HG02943 (cell line): Measurements from ENCODE around the gene ARF4.
A peak's percentile ranks its signal among the peaks of the same experiment; 100 is the strongest.
"Not testable (repeated sequence)": the region's sequence is repeated elsewhere in the genome, so short reads cannot be mapped to it uniquely, and the experiment has no call there.

Experiments
- ATAC-seq: cut with Tn5 transposase; IDR thresholded peaks from one replicate; pipeline ENCODE4 v1.9.1; 2021; ENCODE audit warnings: mild to moderate bottlenecking, low read depth, moderate library complexity; ENCODE audit not compliant: unreplicated experiment

The ARF4 gene

DNA sequence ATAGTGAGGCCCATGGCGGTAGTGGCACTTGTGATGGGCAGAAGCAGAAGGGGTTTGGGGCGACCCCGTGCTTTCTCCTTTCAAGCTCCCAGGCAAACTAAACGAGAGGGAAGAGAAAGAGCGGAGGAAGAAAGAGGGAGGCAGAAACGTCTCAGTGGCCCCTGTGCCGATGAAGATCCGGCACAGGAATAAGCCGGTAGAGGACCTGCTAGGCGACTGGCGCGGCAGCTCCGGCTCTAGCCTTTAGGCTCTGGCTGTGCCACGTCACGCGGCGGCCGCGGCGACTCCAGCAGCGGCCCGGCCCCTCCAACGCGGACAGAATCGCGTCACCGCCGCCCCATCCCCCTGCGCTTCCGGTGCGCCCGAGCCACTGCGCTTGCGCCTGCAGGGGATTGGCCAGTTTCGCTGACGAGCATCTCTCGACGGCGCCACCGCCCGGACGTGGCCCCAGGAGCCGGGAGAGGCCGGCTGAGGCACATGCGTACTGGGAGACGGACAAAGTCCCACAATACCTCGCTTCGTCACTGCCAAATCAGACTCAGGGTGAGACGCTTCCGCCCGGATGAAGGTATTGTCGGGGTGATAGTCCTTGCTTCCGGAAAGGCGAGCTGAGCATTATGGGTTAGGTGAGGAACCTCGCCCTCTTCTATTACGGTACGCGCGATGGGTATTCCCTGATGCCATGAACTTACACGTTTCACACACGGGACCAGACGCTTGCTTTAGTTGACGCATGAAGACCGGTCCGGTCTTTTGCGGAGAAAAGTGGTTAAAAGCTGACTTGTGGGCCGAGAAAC is at the start of gene ARF4:
Gene ARF4 (minus strand): TSS at position 218 of the 797 bp plus-strand sequence. CDS start 204 bp downstream, at position 14.
- ATAC-seq: peak; percentile 88

DNA sequence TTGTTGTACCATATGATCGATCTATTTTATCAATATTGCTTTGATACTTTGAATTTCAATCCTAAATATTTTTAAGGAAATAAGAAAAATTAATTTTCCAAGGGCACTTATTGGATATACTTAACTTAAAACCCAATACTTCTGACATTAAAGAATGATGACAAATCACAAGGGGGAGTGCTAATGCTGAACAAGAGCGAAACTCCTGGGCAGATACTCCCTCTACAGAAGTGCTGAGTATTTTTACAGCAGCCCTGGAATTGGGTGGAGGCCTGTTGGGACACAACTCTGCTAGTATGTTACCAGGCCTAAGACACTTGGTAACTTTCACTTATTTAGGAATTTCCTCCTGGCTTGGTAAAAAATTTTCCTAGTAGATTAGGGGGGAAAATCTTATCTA is 49.6 kb upstream of the ARF4 start:
- ATAC-seq: no peak

DNA sequence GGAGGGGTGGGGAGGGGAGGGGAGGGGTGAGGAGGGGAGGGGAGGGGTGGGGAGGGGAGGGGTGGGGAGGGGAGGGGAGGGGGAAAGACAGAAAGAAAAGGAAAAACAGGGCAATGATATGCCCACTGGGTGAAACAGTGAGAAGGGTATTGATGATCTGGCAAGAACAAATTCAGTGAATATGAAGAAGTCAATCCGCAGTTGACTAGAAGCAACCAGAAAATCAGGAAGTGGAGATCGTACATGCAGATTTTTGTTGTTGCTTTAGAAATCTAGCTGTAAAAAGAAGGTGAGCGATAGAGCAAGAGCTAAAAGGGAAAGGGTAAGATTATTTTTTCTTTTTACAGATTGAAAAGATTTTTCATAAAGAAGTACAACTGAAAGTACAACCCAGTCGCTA is 47.6 kb upstream of the ARF4 start:
- ATAC-seq: no peak

DNA sequence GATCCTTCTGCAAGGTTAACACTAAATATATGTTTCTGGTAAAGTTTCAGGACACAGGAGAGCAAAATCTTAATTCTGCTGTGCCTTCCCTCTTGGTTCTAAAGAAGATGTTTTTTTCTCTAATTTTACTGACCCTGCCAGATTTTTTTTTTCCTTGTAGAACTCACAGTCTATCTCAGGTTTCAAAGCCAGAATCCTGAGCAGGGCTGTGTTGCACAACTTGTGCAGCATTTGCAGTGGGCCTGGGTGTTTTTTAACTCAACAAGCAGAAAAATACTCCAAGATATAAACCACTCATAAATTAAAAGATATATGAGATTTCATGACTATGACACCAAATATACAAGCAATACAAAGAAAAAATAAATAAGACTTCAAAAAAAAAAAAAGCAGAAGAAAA is 40.2 kb upstream of the ARF4 start:
- no peak for ATAC-seq

DNA sequence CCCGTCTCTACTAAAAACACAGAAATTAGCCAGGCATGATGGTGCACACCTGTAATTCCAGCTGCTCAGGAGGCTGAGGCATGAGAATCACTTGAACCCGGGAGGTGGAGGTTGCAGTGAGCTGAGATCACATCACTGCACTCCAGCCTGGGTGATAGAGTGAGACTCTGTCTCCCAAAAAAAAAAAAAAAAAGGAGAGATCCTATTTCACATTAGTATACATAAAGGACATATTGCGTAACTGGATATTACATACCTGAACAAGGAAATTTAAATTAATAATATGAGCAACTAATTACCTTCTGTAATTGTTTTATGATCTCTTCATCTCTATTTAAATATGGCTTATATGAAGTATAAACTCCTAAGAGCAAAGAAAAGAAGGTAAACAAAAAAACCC is 37.1 kb upstream of the ARF4 start:
- not testable (repeated sequence) for ATAC-seq

DNA sequence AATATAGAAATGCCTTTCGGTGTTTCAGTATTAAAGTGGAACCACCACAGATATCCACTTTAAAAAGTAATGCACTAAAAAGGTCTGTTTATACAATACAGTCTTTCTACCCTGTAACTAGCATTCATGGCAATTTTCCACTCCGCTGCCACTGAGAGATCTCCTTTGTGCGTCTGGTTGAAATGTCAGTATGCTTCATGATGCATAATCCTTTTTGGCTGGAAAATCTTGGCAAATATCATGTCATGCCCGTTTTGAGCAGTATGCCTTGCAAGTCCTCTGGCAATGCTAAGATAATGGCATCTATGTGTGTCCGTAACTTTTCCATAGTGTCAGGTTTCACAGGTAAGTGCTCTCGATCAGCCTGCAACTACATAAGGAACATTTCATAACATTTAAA is 30.8 kb upstream of the ARF4 start:
- no peak for ATAC-seq

DNA sequence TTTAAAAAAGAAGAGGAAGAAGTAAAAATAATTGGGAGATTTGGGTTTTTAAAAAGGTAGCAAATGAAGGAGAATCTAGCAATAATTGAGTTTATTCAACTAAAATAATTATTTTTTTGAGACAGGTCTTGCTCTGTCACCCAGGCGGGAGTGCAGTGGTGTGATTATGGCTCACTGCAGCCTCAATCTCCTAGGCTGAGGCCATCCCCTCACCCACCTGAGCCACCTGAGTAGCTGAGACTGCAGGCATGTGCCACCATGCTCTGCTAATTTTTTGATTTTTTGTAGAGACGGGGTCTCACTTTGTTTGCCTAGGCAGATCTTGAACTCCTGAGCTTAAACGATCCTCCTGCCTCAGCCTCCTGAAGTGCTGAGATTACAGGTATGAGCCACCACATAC is 27.7 kb upstream of the ARF4 start:
- ATAC-seq: no peak

DNA sequence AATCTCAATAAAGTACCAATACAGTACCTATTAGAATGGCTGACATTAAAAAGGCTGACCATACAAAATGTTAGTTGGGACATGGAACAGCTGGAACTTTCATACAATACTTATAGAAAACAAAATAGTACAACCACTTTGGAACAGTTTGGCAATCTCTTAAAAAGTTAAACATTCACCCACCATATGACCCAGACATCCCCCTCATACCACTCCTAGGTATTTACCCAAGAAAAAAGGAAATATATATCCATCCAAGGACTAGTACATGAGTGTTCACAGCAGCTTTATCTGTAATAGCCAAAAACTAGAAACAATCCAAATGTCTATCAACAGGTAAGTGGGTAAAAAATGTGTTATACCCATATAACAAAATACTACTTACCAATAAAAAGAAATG is 25.2 kb upstream of the ARF4 start:
- ATAC-seq: no peak

DNA sequence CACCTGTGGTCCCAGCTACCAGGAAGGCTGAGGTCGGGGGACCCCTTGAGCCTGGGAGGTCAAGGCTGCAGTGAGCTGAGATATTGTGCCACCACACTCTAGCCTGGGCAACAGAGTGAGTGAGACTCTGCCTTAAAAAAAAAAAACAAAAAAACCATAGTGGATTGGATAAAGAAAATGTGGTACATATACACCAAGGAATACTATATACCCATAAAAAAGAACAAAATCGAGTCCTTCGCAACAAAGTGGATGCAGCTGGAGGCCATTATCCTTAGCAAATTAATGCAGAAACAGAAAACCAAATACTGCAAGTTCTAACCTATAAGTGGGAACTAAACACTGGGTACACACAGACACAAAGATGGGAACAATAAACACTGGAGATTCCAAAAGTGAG is 20.6 kb upstream of the ARF4 start:
- ATAC-seq: no peak

DNA sequence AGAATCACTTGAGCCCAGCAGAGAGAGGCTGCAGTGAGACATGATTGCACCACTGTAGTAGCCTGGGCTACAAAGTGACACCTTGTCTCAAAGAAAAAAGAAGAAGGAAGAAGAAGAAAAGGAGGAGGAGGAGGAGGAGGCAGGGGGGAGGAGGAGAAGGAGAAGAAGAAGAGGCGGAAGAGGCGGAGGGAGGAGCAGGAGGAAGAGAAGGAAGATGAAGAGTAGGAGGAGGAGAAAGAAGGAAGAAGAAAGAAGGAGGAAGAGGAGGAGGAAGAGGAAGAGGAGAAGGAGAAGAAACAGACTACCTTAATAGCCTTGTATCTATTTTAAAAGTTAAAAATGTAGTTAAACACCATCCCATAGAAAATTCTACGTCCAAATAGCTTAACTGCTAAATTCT is 19.1 kb upstream of the ARF4 start:
- ATAC-seq: no peak

DNA sequence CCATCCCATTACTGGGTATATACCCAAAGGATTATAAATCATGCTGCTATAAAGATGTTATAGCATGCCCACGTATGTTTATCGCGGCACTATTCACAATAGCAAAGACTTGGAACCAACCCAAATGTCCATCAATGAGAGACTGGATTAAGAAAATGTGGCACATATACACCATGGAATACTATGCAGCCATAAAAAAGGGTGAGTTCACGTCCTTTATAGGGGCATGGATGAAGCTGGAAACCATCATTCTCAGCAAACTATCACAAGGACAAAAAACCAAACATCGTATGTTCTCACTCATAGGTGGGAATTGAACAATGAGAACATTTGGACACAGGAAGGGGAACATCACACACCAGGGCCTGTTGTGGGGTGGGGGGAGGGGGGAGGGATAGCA is 14.7 kb upstream of the ARF4 start:
- ATAC-seq: not testable (repeated sequence)

DNA sequence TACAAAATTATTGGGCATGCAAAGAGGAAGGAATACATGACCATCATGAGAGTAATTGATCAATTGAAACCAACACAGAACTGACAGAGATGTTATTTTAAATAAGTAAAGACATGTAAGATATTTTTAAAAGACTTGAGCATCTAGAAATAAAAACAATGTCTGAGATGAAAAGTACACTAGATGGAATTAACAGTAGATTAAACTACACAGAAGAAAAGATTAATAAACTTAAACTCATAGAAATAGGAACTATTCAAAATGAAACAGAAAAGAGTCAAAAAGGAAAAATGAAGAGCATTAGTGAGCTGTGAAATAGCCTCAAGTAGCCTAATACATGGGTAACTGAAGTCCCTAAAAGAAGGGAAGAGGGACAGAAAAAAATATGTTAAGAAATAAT is 8.5 kb upstream of the ARF4 start:
- no peak for ATAC-seq

DNA sequence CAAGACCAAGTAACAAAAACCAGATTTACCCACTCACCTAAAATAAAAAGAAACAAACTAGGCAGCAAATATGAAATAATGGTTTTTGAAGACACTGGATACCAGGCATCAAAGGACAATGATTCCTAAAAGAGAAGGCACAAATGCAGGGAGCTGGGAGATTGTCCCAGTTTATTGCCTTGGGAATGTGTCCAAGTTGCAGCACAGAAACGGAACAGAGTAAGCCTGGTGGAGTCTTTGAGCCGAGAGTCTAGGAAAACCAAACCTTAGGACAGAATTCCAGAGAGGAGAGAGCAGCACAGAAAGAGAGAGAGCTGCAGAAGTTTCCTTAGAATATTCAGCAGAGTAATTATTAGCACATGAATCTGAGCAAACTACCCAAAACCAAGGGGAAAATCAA is 7.8 kb upstream of the ARF4 start:
- no peak for ATAC-seq

DNA sequence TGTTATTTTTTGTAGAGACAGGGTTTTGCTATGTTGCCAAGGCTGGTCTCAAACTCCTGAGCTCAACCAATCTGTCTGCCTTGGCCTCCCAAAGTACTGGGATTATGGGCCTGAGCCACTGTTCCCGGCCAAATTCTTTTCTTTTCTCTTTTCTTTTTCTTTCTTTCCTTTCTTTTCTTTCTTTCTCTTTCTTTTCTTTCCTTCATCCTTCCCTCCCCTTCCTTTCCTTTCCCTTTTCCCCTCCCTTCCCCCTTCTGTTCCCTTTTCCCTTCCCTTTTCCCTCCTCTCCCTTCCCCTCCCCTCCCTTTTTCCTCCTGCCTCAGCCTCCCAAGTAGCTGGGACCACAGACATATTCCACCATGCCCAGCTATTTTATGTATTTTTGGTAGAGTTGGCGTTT is 3.1 kb upstream of the ARF4 start:
- ATAC-seq: no peak

DNA sequence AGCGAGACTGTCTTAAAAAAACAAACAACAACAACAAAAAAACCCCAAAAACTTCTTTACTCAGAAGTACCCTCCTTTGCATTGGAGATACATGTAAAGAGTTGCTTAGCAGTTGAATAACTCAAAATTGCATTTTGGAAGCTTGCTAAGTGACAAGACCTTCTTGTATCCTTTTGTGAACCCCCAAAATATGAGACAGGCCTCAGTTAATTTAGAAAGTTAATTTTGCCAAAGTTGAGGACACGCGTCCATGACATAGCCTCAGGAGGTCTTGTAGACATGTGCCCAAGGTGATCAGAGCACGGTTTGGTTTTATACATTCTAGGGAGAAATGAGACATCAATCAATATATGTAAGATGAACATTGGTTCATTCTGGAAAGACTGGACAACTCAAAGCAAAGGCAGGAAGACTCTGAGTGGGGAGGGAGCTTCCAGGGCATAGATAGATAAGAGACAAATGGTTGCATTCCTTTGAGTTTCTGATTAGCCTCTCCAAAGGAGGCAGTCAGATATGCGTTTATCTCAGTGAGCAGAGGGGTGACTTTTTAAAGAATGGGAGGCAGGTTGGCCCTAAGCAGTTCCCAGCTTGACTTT is 1.7 kb upstream of the ARF4 start:
- no peak for ATAC-seq

DNA sequence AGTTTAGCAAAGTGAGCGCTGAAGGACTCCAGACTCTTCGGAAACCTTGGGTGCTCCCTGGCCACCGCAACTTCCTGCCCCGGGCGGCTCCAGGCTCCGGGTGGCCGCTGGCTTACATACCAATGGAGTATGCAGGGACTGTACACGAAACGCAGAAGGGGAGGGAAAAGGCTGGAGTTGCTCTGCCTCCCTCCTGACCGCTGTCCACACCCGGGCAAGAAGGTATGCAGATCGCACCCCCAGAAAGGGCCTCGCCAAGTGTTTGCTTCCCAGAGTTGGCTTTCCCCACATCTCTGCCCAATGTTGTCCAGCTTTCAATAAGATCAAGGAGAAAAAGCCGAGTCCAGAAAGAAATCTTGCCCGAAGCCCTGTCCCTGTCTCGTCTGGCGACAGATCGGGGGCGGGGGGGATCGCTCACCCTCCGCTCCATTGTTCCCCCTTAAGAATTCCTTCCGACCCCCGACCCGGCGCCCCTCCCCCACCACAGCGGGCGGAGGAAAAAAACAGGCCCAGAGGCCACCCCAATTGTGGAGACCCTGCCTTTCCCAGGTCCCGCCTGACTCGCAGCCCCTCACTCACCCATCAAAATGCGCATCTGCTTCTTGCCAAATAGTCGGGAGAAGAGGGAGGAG is 533 bp downstream of the ARF4 start:
- peak; percentile 6 for ATAC-seq

DNA sequence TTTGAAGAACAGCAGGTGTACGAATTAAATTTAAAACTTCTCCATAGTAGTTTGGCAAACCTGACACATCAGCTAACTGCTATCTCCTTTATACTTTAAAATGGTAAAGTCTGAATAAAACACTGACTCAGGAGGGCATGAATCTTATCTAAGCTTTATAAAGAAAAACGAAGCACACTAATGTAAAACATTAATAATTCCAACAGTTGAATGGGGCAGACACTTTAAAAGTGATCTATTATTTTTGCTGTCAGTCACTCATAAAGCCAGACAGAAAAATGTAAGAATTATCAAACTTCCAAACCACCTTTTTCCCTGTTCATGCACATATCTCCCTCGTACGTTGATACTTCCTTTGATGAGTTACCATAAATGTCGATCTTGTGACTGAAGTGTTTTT is 2.6 kb downstream of the ARF4 start:
- no peak for ATAC-seq

DNA sequence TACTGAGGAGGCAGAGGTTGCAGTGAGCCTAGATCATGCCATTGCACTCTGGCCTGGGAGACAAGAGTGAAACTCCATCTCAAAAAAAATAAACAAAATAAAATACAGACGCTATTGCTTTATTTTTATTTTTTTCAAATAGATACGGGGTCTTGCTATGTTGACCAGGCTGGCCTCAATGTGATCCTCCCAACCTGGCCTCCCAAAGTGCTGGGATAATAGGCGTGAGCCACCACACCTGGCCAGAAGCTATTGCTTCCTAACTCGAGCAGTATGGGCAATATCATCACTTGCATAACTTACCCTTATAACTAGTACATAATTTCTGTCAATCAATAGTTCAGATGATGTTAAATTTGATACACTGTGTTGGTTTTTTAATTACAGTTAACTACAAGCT is 3.0 kb downstream of the ARF4 start:
- no peak for ATAC-seq

DNA sequence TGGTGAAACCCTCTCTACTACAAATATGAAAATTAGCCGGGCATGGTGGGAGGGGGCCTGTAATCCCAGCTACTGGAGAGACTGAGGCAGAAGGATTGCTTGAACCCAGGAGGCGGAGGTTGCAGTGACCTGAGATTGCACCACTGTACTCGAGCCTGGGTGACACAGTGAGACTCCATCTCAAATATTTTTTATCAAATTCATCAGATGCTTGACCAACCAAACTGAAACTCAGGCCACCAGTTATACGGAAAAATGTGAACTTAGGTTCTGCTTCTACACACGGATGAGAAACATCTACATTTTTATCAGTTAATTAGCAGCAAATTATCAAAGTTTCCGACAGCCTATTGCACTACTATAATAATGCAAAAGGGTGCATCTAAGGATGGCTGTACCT is 4.8 kb downstream of the ARF4 start:
- ATAC-seq: no peak

DNA sequence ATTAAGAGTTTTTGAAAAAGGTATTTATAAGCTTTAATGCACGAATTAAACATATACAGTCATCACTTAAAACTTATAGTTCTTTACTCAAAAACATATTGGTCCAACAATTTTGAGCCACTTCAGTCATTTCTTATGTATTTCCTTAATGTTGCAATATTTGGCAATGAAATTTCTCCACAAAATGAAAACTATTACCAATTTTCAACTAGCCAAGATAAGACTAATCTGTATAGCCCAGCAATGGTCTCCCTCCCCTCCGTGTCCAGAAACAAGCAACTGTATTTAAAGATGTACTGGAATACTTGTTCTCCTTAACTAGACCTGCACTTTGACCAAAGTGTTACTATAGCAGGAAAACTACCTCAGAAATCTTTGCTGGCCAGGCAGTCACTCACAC is 9.2 kb downstream of the ARF4 start:
- no peak for ATAC-seq

DNA sequence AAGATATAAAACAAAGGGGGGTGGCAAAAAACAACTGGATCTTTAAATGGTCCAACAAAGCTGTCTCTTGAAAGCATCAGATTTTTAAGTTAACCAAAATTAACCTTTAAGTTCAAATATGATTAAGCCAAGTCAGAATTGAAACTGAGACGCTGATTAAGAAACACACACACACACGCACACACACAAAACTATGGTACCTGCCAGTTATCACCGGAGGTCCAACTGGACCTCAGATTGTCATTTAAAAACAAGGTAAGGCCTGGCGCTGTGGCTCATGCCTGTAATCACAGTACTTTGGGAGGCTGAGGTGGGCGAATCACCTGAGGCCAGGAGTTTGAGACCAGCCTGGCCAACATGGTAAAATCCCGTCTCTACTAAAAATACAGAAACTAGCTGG is 10.4 kb downstream of the ARF4 start:
- no peak for ATAC-seq

DNA sequence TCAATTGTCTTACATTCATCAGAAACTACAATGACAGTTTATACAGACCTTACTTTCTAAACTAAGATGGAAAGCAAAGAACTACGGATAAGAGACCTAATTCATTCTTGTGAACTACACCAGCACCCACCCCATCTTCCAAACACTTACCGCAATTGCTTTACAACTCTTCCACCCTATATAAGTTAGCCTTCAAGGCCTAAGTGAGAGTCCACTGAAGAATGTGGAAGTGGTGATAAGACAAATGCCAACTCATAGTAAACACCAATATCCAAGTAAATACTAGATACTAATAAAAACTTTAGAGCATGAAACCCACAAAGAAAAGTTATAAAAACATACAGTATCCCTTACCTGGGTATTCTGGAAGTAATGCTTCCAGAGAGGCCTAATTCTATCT is 13.6 kb downstream of the ARF4 start:
- no peak for ATAC-seq
